ENCODE results near the gene LINS1.
"Not testable (repeated sequence)": the region's sequence is repeated elsewhere in the genome, so short reads cannot be mapped to it uniquely, and the experiment has no call there.

The LINS1 gene

GRCh38 chr15:100601617-100602063 lies 344 bp downstream of the LINS1 start:
- no peak for DNase-seq

DNA sequence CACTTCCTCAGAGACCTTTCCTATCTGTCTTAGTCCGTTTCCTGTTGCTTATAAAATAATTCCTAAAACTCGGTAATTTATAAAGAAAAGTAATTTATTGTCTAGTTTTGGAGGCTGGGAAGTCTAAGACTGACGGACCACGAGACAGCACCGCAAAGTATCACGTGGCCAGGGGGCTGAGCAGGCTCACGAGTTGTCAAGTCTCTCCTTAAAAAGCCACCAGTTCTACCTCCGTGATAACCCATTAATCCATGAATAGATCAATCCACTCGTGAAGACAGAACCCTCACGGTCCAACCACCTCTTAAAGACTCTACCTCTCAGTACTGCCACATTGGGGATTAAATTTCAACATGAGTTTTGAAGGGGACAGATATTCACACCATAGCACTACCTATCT lies 821 bp downstream of the LINS1 start:
- no peak for DNase-seq

DNA sequence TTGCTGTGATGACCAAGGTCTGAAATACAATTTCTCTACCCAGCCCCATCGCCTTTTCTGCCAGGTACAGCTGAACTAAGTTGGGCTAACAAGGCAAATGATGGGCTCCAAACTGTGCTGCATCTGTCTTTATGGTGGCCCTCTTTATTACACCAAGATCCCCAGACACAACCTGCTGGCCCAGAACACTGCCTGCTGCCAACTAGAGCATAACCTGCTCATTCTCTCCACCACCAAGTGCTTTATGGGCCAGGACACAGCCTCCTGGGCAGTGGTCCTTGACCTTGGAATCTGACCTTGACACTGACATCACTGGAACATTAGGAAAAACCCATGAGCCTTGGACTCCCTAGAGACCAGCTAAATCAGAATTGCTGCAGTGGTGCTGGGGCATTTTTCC lies 3.3 kb downstream of the LINS1 start:
- DNase-seq = no peak

- DNase-seq = no peak
Measured at GRCh38 chr15:100597862-100598261, 4.1 kb downstream of the LINS1 start.

DNA sequence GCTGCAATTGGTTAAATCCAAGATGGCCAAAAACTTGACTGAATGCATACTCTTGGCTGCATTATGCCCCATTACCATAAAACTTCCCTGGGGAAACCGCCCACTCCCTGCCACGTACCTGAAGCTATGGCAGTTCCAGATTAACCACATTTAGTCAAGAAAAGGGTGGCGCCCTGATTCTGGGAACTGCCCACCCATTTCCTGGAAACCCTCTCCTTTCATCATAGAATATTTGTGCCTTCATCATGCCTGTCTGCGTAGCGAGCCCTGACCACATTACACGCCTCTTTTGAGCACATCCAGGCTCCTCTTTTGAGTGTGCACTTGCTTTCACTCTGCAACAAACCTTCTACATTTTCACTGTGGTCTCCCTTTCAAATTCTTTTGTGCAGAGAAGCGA lies 5.2 kb downstream of the LINS1 start:
- no peak for DNase-seq

DNA sequence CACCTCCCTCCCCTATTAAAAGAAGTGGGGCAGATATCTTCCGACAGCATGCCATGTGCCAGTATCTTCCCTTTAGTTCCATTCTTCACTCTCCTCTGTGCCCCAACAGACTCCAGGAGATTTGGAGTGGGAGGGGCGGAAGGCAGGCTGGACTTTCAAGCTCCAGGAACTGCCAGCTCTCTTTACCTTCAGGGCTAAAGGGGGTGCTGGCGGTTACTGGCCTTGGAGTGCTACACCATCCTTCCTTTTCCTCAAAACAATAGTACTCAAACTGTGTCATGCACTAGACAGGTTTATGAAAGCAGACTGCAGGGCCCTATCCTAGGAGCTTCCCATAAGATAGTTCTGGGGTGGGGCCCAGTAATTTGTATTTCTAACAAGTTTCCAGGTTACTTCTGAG lies 6.0 kb downstream of the LINS1 start:
- no peak for DNase-seq

- no peak for DNase-seq
Measured at GRCh38 chr15:100593431-100593830, 8.6 kb downstream of the LINS1 start.

DNA sequence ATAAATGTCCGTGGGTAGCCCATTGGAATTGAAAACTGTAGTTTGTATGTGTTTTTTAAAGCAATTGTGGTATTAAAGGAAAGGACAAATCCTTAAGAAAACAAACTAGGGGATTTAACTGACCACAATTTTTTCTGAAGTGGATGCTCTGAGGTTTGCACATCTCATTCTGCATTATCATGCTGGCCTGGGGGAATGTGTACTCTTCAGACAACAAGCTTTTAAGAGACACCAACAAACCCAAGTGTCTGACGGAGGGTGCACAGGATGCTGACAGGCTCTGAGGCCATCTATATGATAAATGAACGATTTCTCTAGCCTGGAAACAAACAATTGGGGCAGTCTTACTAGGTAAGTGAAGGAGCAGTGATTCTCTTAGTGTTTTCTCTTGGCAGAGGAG lies 9.1 kb downstream of the LINS1 start:
- no peak for DNase-seq

DNA sequence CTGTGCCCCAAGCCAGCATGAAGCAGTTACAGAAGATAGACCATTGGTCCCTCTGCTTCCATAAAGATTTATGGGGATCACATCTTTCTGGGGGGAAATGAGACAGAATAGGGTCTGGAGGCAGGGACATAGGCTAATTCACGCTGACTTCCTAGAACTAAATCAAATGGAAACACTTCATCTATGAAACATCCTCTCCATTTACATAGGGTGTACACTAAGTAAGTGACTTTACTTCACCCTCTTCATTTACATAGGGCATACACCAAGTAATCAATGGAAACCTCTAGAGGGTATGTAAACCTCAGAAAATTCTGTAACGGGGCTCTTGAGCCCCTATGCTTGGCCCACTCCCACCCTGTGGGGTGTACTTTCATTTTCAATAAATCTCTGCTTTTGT lies 10.1 kb downstream of the LINS1 start:
- no peak for DNase-seq

GRCh38 chr15:100591163-100591562 lies 10.8 kb downstream of the LINS1 start:
- DNase-seq = not testable (repeated sequence)

DNA sequence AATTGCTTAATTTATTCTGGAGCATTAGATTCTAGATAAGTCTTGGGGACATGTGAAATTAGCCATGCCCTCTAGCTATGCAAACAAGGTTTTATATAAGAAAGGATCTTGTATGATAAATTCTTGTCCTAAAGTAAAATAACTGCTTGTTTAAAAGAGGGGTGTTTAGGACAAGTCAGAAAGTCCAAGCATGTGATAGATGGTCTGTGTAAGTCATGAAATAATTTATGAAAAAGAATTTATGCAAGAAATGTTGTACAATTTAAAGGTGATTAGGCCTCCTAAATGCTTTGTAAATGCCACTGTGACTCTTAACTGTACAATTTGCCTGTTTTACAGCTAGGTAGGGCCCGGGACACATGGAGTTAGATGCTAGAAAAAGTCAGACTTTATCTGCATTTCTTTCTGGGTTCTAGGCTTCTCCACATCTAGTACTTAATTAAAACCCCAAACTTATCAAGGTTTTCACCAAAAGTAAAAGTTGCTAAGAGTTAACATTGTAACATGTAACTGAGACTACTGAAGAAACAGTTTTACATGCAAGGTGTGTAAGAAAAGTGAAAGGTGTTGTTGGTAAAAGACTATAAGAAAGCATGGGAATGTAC lies 13.2 kb downstream of the LINS1 start:
- DNase-seq = no peak

- DNase-seq = no peak
Measured at GRCh38 chr15:100580414-100580813, 21.6 kb downstream of the LINS1 start.

DNA sequence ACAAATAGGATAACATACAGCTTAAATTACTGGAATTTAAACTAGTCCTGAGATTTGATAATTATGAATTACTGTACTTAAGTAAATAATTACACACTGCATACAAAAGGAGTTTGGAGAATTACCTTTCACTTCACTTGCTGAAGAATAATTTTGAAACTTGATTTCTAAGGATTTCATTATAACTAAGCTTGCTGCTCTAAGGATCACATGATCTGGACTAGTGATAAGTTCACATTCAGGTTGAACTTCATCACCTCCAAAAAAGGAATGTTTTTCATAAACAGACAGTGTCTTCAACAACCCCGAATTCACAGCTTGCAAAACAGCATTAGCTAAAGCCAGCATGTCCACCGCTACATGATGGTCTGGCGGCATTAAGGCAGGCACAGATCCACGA lies 28.5 kb downstream of the LINS1 start:
- DNase-seq = no peak

DNA sequence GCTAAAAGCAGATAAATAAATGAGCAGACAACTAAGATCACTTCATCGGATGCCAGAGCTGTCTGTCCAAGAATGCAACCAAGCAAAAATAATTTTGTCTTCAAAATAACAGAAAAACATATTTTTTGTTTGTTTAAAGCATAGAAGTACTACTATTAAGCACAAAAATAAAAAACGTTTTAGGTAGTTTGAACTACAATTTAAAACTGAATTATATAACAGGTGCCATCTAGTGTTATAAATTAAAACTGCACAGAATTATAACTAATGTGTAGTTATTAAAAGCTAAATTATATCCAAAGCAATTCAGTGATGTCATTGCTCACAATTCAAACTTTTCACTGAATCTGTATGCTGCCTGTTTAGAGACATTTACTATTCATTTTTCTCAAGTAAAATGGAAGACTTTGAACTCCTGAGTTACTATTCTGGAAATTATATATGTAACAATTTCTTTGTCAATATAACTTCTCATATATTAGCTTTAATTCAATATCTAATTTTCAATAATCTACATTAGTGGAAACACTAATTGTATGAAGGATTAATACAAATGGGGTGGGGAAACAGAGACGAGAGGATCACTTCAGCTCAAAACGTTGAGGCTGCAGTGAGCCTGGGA lies 29.5 kb downstream of the LINS1 start:
- DNase-seq = no peak

- DNase-seq = no peak
Measured at GRCh38 chr15:100571592-100572167, 30.3 kb downstream of the LINS1 start.

DNA sequence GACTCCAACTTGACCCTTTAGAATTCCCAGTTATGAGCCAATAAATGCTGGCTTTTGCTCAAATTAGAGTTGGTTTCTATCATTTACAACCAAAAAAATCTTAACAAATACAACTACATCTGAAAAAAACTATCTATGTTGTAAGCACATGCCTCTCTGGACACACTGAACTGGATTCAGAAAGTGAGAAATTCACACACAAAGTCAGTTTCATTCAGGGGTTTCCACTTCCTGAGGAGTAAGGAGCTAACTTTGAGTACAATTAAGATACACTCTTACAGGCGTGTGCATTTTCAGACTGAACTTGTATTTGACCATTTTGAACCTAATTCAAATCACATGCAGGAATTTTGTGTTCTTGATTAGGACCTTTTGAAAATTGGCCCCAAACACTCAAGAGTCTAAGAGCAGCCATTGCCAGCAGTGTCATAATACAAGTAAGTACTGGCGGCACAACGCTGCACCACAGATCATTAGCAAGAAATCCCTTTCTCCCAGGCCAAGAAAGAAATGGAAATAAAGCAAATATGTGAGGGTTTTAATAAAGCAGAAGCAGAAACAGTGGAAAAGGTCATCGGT lies 31.2 kb downstream of the LINS1 start:
- DNase-seq = no peak

DNA sequence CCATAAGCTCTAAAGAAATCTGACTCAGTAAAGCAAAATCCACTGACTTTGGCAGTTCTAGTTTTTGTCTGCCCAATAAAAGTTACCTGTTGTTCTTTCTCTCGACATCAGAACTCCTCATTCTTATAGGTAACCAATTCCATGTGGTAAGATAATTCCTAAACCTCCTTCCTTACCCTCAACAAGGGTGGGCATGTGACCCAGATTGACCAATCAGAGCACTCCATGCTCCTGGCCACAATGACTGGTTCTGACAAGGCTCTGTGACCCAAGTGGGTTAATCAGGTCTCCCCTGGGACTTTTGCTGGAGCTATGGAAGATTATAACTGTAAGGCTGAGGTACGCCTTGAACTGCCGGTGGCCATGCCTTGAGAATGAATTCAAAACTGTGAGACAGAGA lies 31.7 kb downstream of the LINS1 start:
- no peak for DNase-seq

DNA sequence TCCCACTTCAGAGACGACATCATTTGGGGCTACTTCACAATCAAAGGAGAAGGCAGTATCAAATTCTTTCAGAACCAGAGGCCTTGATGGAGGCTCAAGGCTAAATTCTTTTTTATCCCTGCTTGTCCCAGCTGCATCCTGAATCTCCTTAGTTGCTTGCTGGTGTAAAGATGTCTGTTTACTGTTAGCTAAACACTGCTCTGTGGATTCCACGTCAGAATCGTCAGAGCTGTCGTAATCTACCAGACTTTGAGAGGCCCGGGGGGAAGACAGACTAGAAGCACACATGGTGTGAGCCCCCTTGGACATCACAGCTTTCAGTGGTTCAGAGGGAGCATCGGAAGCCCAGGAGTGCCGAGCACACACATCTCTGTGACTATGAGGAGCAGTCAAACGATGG lies 32.6 kb downstream of the LINS1 start:
- no peak for DNase-seq

DNA sequence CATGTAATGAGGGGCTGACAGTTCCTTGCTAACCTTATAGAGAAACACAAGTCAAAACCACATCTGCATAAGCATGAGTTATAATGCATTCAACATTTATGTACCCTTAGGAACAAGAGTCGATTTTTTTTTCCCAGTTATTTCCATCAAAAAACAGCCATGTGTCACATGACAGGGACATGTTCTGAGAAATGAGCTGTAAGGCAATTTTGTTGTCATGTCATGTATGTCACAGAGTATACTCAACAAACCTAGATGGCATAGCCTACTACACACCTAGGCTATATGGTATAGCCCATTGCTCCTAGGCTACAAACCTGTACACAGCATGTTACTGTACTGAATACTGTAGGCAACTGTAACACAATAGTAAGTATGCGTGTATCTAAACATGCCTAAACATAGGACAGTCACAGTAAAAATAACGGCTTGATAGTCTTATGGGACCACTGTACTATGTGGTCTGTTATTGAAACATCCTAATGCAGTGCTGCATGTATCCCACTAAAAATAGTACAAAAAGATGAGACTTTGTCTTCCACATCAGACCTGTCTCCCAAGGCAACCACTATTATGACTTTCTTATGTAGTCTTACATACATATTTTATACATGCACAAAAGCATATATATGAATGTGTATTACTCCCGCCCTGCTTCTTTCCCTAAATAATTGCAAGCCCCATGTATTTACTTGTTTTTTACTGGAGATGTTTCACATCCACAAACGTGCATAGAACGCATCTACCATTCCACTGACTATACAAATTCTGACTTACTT lies 34.9 kb downstream of the LINS1 start:
- no peak for DNase-seq

GRCh38 chr15:100565591-100565990 lies 36.4 kb downstream of the LINS1 start:
- no peak for DNase-seq

DNA sequence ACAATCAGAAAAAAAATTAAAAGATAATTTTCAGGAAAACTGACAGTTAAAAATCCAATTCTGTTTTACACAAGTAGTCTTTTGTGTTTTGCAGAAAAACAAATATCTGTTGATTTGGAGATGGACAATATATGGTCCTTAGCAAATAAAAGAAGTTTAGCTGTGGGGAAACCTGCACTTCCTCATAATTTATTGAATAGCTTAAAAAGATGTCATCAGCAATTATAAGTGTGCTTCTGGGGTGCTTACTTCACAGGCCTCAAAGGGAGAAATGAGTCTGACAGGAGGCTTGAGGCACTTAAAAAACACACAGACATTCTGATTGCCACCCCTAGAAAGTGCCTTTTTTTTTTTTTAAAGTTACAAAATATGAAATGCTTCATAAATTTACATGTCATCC lies 41.7 kb downstream of the LINS1 start:
- DNase-seq = no peak

DNA sequence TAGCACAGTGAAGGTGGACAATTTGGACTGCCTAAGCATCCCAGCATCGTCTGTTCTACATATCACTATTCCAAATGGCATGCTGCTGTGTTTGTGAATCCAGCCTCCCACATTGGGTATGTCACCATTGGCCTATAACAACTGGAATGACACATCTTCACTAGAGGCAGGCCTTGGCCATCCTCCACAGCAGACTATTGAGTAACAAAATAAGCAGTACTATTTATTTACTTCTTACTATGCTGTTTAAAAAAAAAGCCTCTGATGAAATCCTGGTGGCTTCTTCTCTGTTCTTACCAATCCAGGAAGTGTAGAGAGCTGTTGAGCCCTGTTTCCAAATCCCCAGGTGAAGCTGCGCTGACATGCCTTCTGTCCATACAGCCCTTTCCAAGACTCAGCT lies 42.7 kb downstream of the LINS1 start:
- DNase-seq = no peak

GRCh38 chr15:100558771-100559254 lies 43.2 kb downstream of the LINS1 start:
- no peak for DNase-seq
